ENCODE measurements around the gene SLMAP. TPM values are rescaled to one million over a fixed set of nuclear protein-coding genes. Genes with fewer than 3 reads are reported as not detected.

SLMAP gene
- total and polyA plus RNA-seq, 2 donors (not counting 1 experiment from before 2014, with no cell fraction given) = 9.7 to 67.2 TPM

DNA sequence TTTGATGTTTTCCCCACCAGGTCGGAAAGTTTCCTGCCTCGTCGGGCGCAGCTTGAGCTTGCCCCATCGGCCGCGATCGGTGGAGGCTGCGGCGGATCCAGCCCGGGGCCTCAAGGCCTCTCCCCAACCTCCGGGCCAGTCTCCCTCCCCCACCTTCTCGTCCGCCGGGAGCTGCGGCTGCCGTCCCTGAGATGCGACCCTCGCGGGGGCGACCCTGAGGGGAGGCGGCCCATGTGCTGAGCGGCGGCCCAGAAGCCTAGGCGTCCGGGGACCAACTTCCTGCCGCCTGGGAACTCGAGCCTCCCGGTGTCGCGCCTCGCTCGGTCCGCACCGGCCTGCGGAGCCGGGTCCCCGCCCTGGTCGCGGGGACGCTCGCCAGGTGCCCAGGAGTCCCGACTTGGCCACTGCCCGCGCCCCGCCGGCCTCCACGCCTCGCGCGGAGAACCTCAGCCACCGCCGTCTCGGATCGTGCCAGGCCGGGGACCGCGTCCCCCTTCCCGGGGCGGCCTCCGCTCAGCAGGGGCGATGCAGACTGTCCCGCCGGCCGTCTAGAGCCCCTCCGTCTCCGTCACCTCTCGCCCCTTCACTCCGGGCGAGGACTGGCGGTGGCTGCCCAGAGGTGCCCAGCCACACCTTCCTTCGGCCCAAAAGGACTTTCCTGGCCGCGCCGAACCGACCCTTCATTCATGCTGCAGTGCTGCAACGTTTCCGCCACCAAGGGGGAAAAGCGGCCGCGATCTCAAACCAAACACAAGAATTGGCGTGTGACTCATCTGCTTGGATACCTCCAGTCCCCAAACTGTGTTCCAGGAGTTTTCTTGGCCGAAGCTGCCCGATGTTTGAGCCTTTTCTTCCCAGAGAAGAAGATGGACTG is 656 bp downstream of the SLMAP start:
- Histone ChIP-seq H3K27ac (ENCODE audit: low read length in 2 of 2) (peak overlapping the region; percentile 56 to 93), H3K36me3 (replicated peaks in 1 of 2; ENCODE audit: control extremely low read depth in 1 of 2, control insufficient read depth in 1 of 2, extremely low read depth in 1 of 2, insufficient read depth in 2 of 2, low read length in 1 of 2) (no peaks in the 10 kb centered on the region), H4K20me1 (ENCODE audit: control insufficient read depth, insufficient read depth, low read length, poor library complexity, severe bottlenecking) (peaks cover 34% of the 10 kb centered on the region), H3K4me2 (replicated peaks; ENCODE audit: low read depth, low read length, poor library complexity, severe bottlenecking) (peak overlapping the region; percentile 79), H3K27me3 (replicated peaks in 1 of 4; ENCODE audit: control extremely low read depth in 1 of 4, control insufficient read depth in 3 of 4, insufficient read depth in 4 of 4, low read length in 3 of 4) (no peaks in the 10 kb centered on the region), H2AFZ (ENCODE audit: insufficient read depth, low read depth, low read length, poor library complexity, severe bottlenecking) (peak overlapping the region; percentile 88), H3K79me2 (ENCODE audit: control insufficient read depth, insufficient read depth, low read length) (peaks cover 56% of the 10 kb centered on the region), H3K4me1 (ENCODE audit: control insufficient read depth in 2 of 2, insufficient read depth in 2 of 2, low read length in 2 of 2) (peaks cover 23 to 26% of the 10 kb centered on the region in 2 donors), H3K4me3 (ENCODE audit: control extremely low read depth in 1 of 5, extremely low read depth in 1 of 5, insufficient read depth in 1 of 5, low read depth in 2 of 5, low read length in 4 of 5) (peak overlapping the region; percentile 58 to 95 (median 89)), H3K9ac (ENCODE audit: low read length) (peak overlapping the region; percentile 84), H3K9me3 (ENCODE audit: control extremely low read depth in 1 of 3, control insufficient read depth in 2 of 3, insufficient read depth in 1 of 3, low read length in 2 of 3) (no peaks in the 10 kb centered on the region)
- peak overlapping the region; percentile 93 for H3K27ac Mint-ChIP-seq
- ChIA-PET POLR2A (interaction anchor here (1.2 to 1.7 kb wide), 4 partner anchors 64 to 201 kb away, joined by 5 to 15 read pairs (median 9); partner anchors contain the start of genes ARF4, DENND6A and PDE12), CTCF (interaction anchor here (1.0 to 1.2 kb wide), 3 partner anchors 85 to 201 kb away, joined by 4 to 8 read pairs (median 5); partner anchors contain the start of genes ARF4 and PDE12)
- peaks cover 33% of the 10 kb centered on the region for H3K4me1 Mint-ChIP-seq
- TF ChIP-seq, protein P1, sequence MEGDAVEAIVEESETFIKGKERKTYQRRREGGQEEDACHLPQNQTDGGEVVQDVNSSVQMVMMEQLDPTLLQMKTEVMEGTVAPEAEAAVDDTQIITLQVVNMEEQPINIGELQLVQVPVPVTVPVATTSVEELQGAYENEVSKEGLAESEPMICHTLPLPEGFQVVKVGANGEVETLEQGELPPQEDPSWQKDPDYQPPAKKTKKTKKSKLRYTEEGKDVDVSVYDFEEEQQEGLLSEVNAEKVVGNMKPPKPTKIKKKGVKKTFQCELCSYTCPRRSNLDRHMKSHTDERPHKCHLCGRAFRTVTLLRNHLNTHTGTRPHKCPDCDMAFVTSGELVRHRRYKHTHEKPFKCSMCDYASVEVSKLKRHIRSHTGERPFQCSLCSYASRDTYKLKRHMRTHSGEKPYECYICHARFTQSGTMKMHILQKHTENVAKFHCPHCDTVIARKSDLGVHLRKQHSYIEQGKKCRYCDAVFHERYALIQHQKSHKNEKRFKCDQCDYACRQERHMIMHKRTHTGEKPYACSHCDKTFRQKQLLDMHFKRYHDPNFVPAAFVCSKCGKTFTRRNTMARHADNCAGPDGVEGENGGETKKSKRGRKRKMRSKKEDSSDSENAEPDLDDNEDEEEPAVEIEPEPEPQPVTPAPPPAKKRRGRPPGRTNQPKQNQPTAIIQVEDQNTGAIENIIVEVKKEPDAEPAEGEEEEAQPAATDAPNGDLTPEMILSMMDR (IDR thresholded peaks at IDR 0.05) = no peak
- TF ChIP-seq EZH2 (IDR thresholded peaks at IDR 0.05; ENCODE audit: borderline replicate concordance, insufficient read depth, low read depth, low read length, poor library complexity, severe bottlenecking) = no peak
- H3K4me3 Mint-ChIP-seq = peak overlapping the region; percentile 99
- H3K9me3 Mint-ChIP-seq (ENCODE audit: insufficient read depth) = no peaks in the 10 kb centered on the region
- 2% methylated on average over 84 of the region's 84 CpGs for WGBS (ENCODE audit: insufficient coverage)
- intact Hi-C loops (cut with micrococcal nuclease) = loop anchor here (1.0 to 5.0 kb wide), 3 partner anchors 63 to 529 kb away; partner anchors contain the start of genes APPL1, ARF4 and DENND6A
- no peaks in the 10 kb centered on the region for H3K27me3 Mint-ChIP-seq
- ATAC-seq (ENCODE audit: low read depth) = peak; percentile 2
- no peak for DNase-seq

Measured in B cell (primary cell).